Stimulated activated naive CD4-positive, alpha-beta T cell treated with Interleukin-2 at 50 U/mL for 16 hours (primary cell): ENCODE results near the gene PRELP.
"Not testable (repeated sequence)": the region's sequence is repeated elsewhere in the genome, so short reads cannot be mapped to it uniquely, and the experiment has no call there.

Experiments
- DNase-seq: peaks from one replicate; lab custom pipeline; 2025; lab: John Stamatoyannopoulos, UW

PRELP gene

GRCh38 chr1:203475012-203475981 lies at the start of gene PRELP:
TSS of gene PRELP (plus strand) at chr1:203475806. CDS start at chr1:203483185, 7,379 bp downstream.
- DNase-seq = no peak

- DNase-seq = no peak
Measured at GRCh38 chr1:203426366-203426765, 49.2 kb upstream of the PRELP start.

- DNase-seq = no peak
Measured at GRCh38 chr1:203426870-203427269, 48.7 kb upstream of the PRELP start.

GRCh38 chr1:203427451-203427850 lies 48.2 kb upstream of the PRELP start:
- DNase-seq = no peak

GRCh38 chr1:203428981-203429599 lies 46.5 kb upstream of the PRELP start:
- DNase-seq = no peak

GRCh38 chr1:203435615-203436014 lies 40.0 kb upstream of the PRELP start:
- DNase-seq = no peak

- no peak for DNase-seq
Measured at GRCh38 chr1:203437696-203438315, 37.8 kb upstream of the PRELP start.

GRCh38 chr1:203439131-203439730 lies 36.4 kb upstream of the PRELP start:
- DNase-seq = no peak

- no peak for DNase-seq
Measured at GRCh38 chr1:203440771-203441170, 34.8 kb upstream of the PRELP start.

- DNase-seq = no peak
Measured at GRCh38 chr1:203441766-203442165, 33.8 kb upstream of the PRELP start.

- DNase-seq = no peak
Measured at GRCh38 chr1:203442821-203443220, 32.8 kb upstream of the PRELP start.

- no peak for DNase-seq
Measured at GRCh38 chr1:203443296-203443695, 32.3 kb upstream of the PRELP start.

- DNase-seq = no peak
Measured at GRCh38 chr1:203444171-203444576, 31.4 kb upstream of the PRELP start.

- no peak for DNase-seq
Measured at GRCh38 chr1:203447151-203447550, 28.5 kb upstream of the PRELP start.

- DNase-seq = not testable (repeated sequence)
Measured at GRCh38 chr1:203447598-203447997, 28.0 kb upstream of the PRELP start.

GRCh38 chr1:203448521-203449061 lies 27.0 kb upstream of the PRELP start:
- DNase-seq = no peak

GRCh38 chr1:203450001-203450400 lies 25.6 kb upstream of the PRELP start:
- DNase-seq = no peak

- DNase-seq = no peak
Measured at GRCh38 chr1:203450479-203451149, 25.0 kb upstream of the PRELP start.

- no peak for DNase-seq
Measured at GRCh38 chr1:203451836-203452784, 23.5 kb upstream of the PRELP start.

GRCh38 chr1:203453016-203453415 lies 22.6 kb upstream of the PRELP start:
- no peak for DNase-seq
